Measurements from ENCODE around the gene MEGF6.

MEGF6 gene

DNA sequence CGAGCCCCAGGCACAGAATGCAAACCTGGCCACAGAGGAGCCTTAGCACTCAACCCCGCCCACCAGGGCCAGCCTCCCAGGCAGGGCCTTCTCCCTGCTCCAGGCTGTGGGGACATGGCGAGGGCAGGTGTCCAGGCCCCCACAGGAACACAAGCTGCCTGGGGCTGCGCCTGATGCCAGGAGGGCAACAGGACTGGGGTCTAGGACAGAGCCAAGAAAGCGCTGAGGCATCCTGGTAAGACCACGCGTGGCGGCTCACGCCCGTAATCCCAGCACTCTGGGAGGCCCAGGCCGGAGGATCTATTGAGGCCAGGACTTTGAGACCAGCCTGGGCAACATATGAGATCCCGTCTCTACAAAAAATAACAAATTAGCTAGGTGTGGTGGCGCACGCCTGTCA, 59.1 kb downstream of the MEGF6 start:
- DNase-seq: no peak

DNA sequence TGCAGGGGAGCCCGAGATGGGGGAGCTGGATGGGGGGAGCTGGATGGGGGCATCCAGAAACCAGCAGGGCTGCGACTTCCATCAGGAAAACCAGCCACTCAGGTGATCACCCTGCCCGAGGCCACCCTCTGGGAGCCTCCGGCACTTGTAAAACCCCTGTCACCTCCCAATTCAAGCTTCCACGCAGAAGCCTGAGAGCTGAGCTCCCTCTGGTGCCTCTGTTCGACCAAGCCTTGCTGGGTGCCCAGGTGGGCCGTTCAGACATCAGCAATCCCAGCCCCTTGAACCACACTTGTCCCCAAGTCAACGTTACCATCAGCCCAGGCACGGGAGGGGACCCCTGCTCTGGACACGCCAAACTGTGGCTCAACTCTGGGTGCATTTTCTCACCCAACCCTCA, 59.6 kb downstream of the MEGF6 start:
- no peak for DNase-seq

DNA sequence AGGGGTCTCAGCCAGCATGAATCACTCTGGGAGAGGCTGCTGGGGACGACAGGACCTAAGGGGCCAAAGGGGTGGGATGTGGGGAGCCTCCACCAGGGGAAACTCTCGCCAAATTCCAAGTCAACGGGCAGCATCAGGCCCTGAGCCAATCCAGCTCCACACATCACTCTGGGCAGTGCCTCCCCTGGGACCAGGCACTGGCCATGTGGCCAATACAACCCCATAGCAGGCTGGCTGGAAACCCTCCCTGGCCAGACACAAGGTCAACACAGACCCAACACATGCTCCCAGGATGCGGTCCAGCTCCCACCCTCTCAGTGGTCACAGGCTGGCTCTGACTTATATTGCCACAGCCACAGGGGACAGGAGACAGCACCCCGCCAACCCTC, 60.0 kb downstream of the MEGF6 start:
- no peak for DNase-seq

DNA sequence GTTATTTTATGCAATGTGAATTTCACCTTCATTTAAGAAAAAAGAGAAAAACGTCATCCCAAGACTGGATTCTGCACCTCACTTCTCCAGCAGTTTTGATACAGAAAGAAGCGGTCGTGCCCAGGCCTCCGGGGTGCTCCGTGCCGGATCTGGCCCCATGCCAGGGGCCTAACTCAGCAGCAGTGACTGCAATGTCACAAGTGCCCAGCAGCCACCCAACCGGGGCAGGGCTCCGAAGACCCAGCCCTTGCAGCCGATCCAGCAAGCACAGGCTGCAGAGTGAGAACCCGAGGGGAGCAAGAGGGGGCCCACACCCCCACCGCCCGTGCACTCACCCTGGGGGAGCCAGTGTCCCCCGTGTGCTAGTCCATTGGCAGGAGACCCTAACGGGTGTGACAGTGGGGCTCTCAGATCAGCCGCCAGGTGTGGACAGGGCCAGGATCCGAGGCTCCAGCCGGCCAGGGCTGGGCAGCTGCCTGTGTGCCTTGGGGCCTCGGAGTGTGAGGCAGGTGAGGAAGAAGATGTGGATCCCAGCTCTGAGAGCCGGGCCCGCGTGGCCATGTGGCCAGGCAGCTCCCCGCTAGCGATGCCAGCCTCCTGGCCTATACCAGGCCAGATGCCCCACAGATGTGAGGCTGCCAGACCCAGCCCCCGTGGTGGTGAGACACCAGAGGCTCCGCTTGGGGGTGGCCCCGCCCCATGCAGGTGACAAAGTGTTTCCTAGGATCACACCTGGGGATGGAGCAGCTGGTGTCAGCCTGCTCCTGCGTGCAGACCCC, 60.6 kb downstream of the MEGF6 start:
- no peak for DNase-seq

DNA sequence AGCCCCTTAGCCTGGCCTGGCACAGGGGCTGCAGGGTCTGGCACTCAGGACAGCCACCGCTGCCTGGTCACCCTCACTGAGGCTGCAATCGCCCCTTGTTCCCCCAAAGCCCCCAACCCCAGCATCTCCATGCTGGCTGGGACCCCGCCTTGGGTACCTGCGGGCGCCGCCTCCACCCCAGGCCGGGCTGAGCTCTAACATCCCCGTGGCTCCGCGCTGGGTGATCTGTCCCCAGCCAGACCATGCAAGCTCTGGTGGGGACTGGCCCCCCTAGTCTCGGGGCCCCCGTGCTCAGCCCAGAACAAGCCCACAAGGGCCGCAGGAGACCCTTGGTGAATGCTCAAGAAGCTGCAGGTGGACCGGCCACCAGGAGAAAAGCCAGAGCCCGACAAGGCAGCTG, 62.4 kb downstream of the MEGF6 start:
- DNase-seq: no peak

DNA sequence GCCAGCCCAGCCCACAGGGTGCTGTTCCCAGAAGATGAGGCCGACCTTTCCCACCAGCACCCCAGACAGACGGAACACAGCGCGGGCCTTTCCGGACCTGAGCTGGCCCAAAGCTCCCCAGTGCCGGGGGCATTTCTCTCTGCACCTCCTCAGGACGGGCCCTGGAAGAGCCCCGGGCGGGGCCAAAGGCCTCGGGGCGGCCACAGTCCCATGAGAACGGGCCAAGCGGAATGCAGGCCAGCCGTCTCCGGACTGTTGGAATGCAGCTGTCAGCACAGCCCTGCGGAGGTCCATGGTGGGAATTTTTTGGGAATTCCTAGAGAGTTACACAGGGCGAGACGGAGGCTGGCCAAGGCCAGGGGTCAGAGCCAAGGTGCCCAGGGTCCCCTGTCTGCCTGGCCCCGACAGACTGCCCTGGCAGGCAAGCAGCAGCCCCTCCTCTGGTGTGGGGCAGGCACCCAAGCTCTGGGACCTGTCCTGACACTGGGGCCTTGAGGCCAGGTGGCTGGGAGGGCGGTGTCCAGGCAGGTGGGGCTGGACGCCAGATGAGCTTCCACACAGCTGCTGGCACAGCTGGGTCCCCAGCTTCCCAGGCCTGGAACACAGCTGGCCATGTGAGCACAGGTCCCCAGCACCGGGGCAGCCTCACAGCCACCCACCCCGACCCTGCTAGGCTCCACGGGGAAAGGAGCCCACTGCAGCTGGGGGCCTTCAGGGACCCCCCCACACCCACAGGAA, 63.0 kb downstream of the MEGF6 start:
- DNase-seq: no peak

DNA sequence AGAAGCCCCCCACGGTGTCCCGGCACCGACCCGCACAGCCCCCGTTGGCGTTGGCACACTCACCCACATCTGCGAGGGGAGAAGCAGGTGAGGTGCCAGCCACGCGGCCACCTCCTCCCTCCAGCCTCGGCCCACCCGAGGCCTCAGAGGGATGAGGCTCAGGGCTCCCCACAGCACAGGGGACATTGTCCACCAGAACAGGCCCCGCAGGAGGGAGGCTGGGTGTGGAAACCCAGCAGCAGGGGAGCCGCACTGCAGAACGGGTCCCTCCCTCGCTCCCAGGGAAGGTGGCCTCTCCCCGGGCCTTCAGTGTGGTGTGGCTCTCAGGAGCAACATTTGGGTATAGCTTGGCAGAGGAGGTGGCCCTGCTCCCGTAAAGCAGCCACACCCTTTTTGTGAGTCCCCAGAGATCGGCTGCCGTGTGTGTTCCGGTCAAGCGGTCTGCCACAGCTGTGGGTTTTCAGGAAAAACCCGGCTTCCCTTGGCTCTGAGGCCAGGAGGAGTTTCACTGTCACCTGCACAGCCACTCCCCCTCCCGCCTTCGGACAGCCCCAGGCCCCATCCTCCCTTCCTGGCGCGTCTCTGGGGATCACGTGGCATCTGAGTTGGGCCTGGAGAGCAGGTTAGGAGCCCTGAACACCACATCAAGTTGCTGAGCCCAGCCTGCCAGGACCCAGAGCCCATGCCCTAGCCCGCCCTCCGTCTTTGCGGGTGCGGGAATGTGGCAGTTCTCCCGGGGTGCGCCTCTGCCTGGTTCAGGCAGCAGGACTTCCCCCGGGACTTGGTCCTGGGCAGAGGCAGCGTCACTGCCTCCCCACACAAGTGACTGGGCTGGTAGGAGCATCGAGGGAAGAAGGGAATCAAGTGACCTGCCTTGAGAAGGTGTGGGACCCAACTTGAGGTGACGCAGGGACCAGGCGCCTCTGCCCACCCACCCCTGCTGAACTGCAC, 64.0 kb downstream of the MEGF6 start:
- DNase-seq: peak; percentile 33

DNA sequence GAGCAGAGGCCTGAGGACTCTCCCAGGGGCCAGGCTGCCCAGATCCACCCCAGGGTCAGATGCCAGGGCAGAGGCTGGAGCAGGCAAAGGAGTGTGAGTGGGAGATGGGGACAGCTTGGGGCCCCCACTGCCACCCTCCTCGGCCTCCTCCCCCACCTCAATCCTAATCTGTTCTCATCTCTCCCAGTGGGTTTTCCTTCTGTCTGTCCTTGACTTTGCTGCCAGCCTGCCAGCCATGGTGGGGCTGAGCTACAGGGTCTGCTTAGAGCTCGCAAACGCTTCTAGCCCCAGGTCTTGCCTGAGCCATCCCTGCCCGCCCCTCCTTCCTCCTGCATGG, 65.3 kb downstream of the MEGF6 start:
- DNase-seq: no peak

DNA sequence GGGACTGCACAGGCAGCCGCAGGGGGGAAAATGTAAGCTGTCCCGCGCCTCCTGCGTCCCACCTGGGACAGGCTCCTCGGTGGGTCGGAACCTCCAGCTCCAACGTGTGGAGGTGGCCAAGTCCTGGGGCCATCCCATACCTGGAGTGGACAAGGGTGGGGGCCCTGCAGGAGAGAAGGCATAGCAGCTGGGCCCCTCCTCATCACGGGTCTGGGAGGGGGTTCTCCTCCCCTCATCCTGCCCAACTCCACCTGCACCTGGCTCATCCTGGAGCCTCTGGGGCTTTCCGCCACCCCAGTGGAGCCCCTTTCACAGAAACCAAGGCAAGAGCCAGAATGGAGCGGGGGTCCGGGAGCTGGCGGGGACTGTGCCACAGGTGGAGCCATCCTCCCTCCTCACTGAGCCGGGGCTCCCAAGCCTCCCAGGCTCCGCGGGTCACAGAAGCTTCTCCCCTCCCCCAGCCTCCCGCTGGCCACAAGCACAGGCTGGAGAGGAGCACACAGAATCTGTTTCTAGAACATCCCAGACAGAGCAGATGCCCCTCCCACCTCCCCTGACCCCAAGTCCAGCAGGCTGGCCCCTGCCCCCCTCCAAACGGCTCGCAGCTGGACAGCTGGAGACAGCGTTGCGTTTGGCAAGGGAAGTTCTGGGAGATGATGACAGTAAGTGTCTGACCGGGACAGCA, 65.8 kb downstream of the MEGF6 start:
- no peak for DNase-seq

DNA sequence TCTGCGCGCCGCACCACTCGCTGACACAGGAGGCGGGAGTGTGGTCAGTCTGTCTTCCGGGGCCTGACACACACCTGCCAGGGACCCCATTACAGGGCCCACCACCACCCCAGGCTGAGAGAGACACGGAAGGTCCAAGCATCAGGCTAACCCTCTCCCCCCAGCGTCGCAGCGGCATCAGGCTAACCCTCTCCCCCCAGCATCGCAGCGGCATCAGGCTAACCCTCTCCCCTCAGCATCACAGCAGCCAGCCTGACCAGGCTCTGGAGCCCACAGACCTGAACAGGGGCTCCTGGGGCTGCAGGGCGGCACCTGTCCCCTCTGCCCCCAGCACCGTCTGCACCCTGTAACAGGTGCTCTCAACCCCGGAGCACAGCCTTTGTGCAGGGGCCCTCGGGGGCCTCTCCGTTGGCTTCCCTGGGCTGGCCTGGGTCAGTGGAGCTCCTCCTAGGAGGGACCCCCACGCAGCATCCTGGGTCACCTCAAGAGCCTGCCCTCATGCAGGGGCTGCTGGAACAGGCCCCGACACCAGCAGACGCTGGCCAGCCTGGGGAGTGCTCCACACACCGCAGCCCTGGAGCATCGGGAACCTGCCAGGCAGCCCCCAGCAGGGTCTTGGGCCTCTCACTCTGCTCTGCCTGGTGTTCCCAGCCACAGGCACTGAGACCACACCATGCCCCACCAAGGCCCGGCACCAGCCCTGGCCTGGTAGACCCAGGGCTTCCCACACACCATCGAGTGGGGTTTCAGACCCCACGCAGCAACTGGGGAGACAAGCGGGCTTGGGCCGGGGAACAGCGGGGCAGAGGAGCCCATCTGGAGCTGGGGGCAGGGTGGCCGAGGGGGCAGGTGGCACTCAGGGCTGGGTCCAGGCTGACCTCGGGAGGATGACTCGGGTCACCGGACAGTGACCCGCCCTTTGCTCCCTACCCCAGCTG, 67.0 kb downstream of the MEGF6 start:
- no peak for DNase-seq

DNA sequence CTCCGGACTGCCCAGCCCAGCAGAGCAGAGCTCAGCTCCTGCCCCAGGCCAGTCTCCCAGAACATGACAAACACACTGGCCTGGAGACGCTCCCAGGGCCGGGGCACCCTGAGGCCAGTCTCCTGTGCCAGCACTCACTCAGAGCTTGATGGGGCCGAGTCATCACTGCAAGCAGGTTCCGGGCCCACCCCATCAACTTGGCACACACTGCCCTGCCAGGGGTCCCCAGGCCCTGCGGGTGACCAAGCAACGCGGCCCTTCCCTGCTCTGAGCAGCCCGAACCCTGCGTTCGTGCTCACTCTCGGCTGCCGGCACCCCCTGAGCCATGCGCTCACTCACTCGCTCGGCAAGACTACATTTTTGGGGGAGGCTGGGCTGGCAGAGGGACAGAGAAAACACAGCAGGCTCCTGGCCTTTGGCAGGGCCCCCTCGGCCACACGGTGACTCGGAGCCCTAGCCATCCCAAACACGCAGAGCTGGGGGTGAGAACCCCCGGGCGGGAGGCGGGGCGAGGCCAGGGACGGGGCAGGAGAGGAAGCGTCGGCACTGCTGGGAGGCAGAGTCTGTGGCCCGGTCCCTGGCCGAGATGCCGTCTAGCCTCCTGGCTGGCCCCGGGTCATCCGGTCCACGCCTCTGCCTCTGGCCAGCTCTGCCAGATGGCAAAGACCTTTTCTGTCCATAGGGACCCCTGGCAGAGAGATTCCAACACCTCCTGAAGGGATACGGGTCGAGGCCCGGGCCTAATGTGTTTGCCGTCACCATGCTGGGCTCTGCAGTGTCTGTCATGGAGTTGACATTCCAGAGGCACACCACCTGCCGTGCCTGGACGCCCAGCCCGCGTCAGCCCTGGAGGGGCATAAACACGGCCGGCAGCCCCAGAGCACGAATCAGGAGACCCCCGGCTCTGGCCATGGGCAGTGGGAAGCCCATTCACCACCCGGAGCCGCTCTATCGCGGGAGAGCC, 68.0 kb downstream of the MEGF6 start:
- no peak for DNase-seq

DNA sequence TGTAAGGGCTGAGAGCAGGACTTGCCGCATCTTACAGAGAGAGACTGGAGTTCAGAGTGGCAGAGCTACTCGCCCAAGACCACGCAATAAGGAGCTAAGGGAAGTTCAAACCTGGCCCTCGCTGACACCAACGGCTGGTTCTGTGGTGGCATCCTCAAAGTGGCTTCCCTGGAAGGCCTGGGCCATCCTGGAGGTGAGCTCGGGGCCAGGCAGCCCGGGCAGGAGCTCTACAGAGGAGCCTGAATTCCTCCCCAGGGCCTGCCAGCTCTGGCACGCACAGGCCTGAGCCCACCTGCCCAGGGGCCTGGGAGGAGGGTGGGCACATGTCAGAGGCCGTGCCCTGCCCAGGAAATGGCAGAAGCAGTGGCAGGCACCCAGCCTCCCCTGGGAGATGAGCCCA, 68.6 kb downstream of the MEGF6 start:
- DNase-seq: no peak

DNA sequence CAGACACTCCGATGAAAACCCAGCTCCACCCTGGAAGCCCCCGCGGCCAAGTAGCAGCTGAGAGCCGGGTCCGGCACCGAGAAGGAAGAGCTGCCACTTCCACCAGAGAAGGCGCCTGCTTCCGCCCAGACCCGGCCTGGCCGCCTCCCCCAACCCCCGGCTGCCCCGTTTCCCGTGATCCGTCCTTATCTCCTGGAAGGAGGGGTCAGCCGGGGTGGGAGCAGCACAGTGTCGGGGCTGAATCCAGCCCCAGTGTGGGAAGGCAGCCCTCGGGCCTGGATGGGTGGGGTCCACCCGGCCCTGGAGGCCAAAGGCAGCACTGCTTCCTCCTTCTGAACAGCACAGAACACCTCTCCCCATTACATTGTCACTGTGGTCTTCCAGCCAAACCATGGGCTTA, 69.4 kb downstream of the MEGF6 start:
- DNase-seq: no peak

DNA sequence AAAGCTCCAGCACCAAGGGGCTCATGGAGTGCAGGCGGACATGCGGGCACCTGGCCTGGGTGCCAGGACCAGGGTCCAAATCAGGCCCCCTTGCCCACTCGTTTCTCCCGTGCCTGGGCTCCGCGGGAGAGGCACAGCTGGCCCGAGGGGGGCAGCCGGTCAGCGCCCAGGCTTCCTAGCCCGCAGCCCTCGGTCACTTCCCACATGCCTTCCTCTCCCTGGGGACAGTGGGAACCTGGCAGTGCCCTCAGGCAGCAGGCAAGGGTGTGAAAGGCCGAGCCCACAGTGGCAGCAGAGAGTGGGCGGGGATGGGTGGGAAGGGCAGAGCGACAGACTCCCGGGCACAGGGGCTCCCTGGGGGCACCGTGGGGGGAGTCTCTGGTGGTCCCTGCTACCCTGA, 69.8 kb downstream of the MEGF6 start:
- DNase-seq: no peak

DNA sequence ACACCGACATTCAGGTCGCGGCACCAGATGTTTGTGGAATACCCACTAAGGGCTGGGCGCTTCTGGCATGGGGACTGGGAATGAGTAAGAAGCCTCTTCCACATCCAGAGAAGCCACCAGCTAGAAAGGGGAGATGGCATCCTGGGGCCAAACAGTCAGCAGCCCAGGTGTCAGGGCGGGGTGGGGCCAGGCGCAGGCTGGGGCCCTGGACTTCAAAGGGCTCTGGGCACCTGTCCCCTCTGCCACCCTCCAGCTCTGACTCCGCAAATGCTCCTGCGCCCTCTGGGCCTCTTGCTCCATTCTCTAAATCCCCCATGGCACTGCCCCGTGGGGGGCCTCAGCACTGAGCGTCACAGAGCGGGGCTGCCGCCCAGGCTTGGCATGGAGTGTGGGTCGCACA, 70.4 kb downstream of the MEGF6 start:
- no peak for DNase-seq

DNA sequence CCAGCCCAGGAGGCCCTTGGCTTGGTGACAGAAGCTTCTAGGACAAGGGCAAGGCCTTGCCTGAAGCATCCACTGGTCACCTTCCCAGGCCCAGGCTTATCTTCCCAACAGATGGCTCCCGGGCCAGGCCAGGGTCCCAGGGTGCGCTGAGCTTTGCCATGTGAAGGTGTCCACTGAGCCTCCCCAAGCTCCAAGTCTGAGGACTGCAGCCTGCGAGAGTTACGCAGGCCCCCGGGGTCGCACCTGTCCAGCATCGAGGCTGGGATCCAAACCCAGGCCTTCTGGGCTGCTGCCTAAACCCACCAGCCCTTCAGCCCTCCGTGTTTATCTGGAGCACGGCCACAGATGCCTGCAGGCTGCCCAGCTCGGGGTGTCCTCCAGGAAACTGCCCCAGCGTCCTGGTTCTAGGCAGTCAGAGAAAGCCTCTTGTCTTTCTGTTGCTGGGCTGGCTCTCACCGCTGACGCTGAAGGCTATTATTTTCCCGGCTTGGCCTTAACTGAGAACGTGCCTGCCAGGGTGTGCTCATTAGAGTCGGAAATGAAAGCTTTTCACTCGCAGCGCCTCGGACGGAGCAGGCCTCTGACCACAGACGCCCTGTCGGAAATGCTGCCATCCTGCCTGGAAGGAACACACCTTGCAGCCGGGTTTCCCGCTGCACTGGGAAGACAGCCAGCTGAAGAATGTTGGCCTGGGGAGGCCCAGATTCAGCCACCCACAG, 71.4 kb downstream of the MEGF6 start:
- DNase-seq: no peak

DNA sequence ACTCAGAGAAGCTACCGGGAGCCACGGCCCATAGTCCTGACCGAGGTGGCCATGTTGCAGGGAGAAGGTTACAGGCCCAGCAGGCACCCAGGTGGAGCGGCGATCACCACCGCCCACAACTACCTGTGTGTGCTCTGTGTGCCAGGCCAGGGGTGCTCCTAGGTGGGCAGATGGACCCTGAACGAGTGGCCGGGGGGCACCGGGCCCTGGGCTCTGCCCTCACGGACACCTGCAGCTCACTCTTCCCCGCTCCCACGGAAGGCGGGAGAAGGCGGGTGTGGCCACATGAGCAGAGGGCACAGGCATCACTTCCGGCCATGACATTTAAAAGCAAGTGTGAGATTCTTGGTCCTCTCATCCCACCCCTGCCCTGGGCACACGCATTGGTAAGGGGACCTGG, 73.9 kb downstream of the MEGF6 start:
- no peak for DNase-seq

DNA sequence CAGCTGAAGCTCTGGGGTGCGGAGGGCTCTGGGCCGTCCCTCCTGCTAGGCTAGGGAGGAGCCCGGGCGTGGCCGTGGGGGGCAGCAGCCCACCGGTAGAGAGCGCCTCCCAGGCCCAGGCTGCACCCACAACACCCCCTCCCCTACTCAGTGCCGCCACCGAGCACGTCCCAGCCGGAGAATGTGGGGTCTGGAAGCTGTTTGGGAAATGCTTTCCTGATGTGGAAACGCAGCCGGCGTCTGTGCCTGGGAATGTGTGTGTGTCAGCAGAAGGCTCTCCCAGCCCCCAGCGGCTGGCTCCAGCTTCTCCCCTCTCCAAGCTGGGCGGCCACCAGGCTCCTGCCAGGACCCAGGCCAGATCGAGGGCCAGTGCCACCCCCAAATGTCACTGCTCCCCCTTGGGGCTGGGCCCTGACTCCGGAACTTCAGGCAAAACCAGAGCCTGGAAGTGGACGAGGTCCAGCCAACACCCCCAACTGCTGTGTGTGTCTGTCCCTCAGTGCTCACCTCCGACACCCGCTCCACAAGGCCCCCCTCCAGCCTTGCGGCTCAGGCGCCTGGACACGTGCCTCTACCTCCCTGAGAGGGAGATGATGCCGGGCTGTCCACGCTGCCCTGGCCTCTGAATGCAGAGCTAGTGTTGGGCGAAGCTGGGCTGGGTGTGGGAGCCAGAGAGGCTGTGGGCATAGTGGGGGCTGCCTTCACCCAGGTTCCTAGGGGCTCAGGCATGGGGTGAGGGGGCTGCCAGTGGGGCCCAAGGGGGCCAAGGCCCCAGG, 74.7 kb downstream of the MEGF6 start:
- DNase-seq: no peak

DNA sequence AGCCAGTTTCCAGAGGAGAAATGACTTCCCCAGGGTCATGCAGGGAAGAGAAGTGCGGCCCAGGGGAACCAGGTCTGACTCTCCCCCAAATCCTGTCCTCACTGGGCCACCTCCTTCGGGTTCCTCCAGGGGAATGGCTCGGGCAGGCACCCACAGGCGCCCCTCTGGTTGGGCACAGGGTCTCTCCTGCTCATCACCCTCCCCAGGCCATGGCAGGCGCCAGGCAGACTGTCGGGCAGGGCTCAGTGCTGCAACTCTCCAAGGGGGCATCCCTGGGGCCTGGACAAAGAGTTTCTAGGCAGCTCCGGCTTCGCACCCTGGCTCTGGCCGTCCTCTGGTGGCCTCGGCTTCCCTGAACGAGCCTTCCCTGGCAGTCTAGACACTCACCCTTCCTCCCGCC, 75.6 kb downstream of the MEGF6 start:
- DNase-seq: no peak

Data from NCI-H526 treated with DMSO at 0.1 percent for 48 hours (cell line).